Measurements from ENCODE around the gene FRMD1.

The FRMD1 gene

DNA sequence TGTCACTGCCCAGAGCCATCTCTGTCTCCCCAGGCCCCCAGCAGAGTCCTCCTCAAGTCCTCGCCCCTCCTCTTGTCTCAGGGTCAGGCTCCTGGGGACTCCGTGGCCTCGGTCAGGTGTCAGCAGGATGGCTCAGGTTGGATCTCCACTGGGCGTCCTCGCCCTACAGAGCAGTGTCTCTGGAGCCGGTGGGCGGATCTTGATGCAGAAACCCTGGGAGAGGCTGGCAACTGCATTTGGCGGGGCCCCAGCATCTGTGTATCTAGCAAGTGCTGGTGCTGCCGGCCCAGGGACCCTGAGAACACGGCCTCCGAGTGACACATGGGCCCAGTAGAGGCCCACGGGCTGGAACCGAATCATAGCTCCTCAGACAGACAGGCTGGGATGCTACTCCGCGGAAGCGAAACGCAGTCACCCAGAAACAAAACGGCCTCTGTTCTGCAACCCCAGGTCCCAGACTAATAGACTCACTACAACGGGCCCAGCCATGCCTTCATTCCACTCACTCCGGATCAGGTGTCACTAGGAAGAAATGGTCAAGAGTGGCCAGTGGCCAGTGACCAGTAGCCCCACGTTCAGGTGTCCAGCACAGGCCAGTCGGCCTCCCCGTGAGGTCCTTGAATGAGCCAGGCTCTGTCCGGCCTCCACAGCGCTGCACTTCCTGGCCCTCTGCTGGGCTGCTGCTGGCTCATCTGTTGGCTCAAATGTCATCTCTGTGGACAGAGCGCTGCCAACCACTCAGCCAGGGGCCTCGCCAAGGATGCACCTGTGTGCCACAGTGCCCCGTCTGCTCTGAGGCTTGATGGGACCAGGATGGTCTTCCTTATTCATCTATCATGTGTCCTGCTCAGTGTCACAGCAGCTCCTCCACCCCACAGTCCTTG, 12.6 kb upstream of the FRMD1 start:
- no peak for TF ChIP-seq FOXP2 (optimal IDR thresholded peaks at IDR 0.05; ENCODE audit: borderline replicate concordance, extremely low read depth, extremely low read length, insufficient read depth)
- TF ChIP-seq POLR2AphosphoS5 (IDR thresholded peaks at IDR 0.05; ENCODE audit: low read depth, low read length), result no peak
- TF ChIP-seq, protein P1, sequence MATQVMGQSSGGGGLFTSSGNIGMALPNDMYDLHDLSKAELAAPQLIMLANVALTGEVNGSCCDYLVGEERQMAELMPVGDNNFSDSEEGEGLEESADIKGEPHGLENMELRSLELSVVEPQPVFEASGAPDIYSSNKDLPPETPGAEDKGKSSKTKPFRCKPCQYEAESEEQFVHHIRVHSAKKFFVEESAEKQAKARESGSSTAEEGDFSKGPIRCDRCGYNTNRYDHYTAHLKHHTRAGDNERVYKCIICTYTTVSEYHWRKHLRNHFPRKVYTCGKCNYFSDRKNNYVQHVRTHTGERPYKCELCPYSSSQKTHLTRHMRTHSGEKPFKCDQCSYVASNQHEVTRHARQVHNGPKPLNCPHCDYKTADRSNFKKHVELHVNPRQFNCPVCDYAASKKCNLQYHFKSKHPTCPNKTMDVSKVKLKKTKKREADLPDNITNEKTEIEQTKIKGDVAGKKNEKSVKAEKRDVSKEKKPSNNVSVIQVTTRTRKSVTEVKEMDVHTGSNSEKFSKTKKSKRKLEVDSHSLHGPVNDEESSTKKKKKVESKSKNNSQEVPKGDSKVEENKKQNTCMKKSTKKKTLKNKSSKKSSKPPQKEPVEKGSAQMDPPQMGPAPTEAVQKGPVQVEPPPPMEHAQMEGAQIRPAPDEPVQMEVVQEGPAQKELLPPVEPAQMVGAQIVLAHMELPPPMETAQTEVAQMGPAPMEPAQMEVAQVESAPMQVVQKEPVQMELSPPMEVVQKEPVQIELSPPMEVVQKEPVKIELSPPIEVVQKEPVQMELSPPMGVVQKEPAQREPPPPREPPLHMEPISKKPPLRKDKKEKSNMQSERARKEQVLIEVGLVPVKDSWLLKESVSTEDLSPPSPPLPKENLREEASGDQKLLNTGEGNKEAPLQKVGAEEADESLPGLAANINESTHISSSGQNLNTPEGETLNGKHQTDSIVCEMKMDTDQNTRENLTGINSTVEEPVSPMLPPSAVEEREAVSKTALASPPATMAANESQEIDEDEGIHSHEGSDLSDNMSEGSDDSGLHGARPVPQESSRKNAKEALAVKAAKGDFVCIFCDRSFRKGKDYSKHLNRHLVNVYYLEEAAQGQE (IDR thresholded peaks at IDR 0.05; ENCODE audit: insufficient read depth in 1 of 2, low read depth in 2 of 2, low read length in 2 of 2), result no peak
- no peak for TF ChIP-seq SIN3A (IDR thresholded peaks at IDR 0.05; ENCODE audit: borderline replicate concordance, insufficient read depth, low read length)

DNA sequence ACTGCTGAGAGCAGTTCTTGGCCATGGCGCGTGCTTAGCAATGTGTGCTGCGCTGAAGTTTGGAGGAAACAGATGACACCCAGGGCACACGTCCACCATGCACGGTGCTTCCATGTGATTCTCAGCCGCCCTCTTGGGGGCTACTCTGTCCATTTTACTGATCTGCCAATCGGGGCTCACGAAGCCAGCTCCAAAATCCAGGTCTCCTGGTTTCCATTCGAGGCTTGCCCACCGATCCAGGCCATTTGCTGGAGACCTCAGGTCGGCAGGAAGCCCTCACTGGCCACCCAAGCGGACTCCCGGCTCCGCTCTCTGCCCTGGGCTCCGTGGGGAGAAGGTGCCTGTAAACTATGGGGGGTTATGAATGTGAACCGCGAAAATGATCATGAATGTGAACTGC, 11.7 kb upstream of the FRMD1 start:
- TF ChIP-seq TAF1 (IDR thresholded peaks at IDR 0.05; ENCODE audit: borderline replicate concordance, insufficient read depth, low read length), result no peak
- TF ChIP-seq SIN3A (IDR thresholded peaks at IDR 0.05; ENCODE audit: borderline replicate concordance, insufficient read depth, low read length), result no peak
- no peak for TF ChIP-seq POLR2AphosphoS5 (IDR thresholded peaks at IDR 0.05; ENCODE audit: low read depth, low read length)
- TF ChIP-seq FOXP2 (optimal IDR thresholded peaks at IDR 0.05; ENCODE audit: borderline replicate concordance, extremely low read depth, extremely low read length, insufficient read depth), result no peak

- TF ChIP-seq SIN3A (IDR thresholded peaks at IDR 0.05; ENCODE audit: borderline replicate concordance, insufficient read depth, low read length) (no peak), TAF1 (IDR thresholded peaks at IDR 0.05; ENCODE audit: borderline replicate concordance, insufficient read depth, low read length) (no peak), FOXP2 (optimal IDR thresholded peaks at IDR 0.05; ENCODE audit: borderline replicate concordance, extremely low read depth, extremely low read length, insufficient read depth) (no peak), POLR2AphosphoS5 (IDR thresholded peaks at IDR 0.05; ENCODE audit: low read depth, low read length) (no peak)
- TF ChIP-seq, protein P1 (IDR thresholded peaks at IDR 0.05; ENCODE audit: insufficient read depth in 1 of 2, low read depth in 2 of 2, low read length in 2 of 2), result no peak
These were observed 11.2 kb upstream of the FRMD1 start for GRCh38 chr6:168090064-168090690.

DNA sequence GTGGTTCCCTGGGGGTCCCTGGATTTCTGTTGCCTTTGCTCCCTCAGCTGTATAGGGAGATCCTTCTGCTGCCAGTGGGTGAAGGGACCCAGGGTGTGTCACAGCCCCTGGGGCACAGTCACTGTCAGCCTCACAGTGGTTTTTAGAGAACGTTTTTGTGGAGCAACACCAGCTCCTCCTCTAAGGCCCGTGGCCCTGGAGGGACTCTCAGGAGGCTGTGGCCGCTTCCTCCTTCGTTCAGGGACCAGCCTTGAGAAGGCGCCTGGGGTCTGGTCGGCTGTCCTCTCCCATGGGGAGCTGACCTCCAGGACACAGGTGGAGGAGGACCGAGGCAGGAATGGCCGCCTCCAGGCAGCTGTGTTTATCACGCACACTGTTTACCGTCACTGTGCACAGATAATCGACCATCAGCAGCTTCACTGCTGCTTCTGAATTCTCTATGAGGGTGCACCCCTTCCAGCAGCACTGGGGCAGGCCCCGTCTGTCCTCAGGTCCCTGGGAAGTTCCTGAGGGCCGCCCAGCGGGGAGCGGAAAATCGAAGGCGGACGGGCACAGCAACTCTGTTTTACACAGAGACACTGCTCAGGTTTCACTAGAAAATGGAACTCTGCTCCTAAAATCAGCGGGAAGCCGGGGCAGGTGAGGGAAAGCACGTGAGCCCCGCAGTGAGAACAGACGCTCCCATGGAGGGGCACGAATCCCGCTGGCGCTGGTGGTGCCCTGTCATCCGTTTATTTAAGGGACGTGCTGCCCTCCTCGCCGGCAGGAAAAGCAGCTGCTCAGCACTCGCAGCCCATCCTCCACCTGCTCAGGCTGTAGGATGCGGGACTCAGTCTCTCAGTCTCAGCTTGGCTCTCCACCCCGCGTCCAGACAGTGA, 10.4 kb upstream of the FRMD1 start:
- TF ChIP-seq POLR2AphosphoS5 (IDR thresholded peaks at IDR 0.05; ENCODE audit: low read depth, low read length), result no peak
- TF ChIP-seq FOXP2 (optimal IDR thresholded peaks at IDR 0.05; ENCODE audit: borderline replicate concordance, extremely low read depth, extremely low read length, insufficient read depth), result no peak

DNA sequence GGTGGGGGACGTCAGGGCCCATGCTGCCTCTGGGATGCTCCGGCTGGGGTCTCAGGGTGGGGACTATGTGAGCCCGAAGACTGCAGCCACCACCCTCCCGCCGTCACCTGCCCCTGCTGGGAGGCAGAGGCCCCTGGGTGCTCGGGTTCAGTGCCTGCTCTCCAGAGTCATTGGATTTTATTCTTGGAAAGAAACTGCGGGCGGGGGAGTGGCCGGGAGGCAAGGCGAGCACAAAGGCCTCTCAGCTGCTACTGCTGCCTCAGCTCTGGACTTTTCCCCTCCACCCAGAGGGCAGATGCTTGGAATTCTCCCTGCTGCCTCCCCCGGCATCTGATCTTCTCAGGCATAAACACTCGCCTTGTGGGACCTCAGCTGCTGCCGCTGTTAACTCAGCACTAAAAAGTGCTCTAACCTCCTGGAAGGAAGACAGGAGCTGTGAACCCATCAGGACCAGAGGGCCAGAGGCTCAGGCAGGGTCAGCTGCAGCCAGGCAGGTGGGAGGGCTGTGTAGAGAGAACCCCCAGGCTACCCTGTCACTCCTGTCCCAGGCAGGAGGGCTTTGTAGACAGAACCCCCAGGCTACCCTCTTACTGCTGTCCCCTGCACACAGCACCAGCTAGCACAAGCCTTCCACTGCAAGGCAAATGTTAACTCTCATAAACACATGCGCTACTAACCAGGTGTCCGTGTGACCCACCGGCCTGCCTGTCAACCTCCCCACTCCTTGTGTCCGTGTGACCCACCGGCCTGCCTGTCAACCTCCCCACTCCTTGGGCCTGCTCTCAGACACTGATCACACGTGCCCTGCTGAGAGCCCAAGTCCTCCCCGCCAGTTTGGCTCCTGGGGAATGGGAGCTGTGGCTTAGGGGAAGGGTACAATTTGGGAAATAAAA, 9.4 kb upstream of the FRMD1 start:
- TF ChIP-seq POLR2AphosphoS5 (IDR thresholded peaks at IDR 0.05; ENCODE audit: low read depth, low read length), result no peak
- TF ChIP-seq, protein P1 (IDR thresholded peaks at IDR 0.05; ENCODE audit: insufficient read depth in 1 of 2, low read depth in 2 of 2, low read length in 2 of 2), result no peak
- TF ChIP-seq FOXP2 (optimal IDR thresholded peaks at IDR 0.05; ENCODE audit: borderline replicate concordance, extremely low read depth, extremely low read length, insufficient read depth), result no peak
- no peak for TF ChIP-seq SIN3A (IDR thresholded peaks at IDR 0.05; ENCODE audit: borderline replicate concordance, insufficient read depth, low read length)
- no peak for TF ChIP-seq TAF1 (IDR thresholded peaks at IDR 0.05; ENCODE audit: borderline replicate concordance, insufficient read depth, low read length)

Measured in PFSK-1 (cell line).